GM12878 (cell line): Measurements from ENCODE around the gene RAD52. TPM values are rescaled to one million over a fixed set of nuclear protein-coding genes. Genes with fewer than 3 reads are reported as not detected.

Experiments used
- ATAC-seq: fragments of 200-7000 bp; cut with Tn5 transposase; 3 replicates; pipeline ENCODE4 v1.9.1; 2020; ENCODE audit warnings: mild to moderate bottlenecking, moderate library complexity
- BruUV-seq: library from RNA; stranded (reverse); fragments of 400-500 nt; replicated peaks from 2 replicates; lab custom pipeline; 2021; lab: Mats Ljungman, UMichigan
- CTCF ChIA-PET: fragments of 300-600 bp; sonication (Branson Sonifier 250); formaldehyde crosslinking; extraction: SDS; loops from one replicate; lab custom pipeline; 2021; ENCODE audit warnings: inconsistent platforms; lab: Yijun Ruan, JAX
- POLR2A ChIA-PET: fragments of 350-600 bp; formaldehyde crosslinking; extraction: SDS; loops from one replicate; lab custom pipeline; 2021; ENCODE audit warnings: inconsistent platforms; lab: Charles Lee
- RAD21 ChIA-PET: fragments of 300-600 bp; sonication (Branson Sonifier 250); formaldehyde crosslinking; loops from one replicate; lab custom pipeline; 2023; ENCODE audit warnings: antibody characterized with exemption; ENCODE audit not compliant: unreplicated experiment; lab: Charles Lee
- SMC1A ChIA-PET: fragments of 300-600 bp; sonication (Branson Sonifier 250); formaldehyde crosslinking; loops from one replicate; lab custom pipeline; 2023; ENCODE audit not compliant: unreplicated experiment, uncharacterized antibody; lab: Charles Lee
- DNase-seq: peaks from one replicate; pipeline ENCODE4 v3.0.0-alpha.2; 2011; ENCODE audit warnings: low read depth, low spot score
- FAIRE-seq: peaks from 3 replicates; lab custom pipeline; 2011; peaks lifted over from hg19 to GRCh38; lab: Jason Lieb, UNC
- H2AFZ ChIP-seq: 2 replicates; pipeline ENCODE4 v1.6.0; 2011; ENCODE audit warnings: low read depth, low read length, control low read depth; ENCODE audit not compliant: control insufficient read depth
- H3K27ac ChIP-seq: 2 replicates; pipeline ENCODE4 v1.5.1; 2011; ENCODE audit warnings: control low read depth; ENCODE audit not compliant: control insufficient read depth, insufficient read depth
- H3K27me3 ChIP-seq, 2 experiments: replicated peaks in 1 of 2; 2 replicates each; pipeline versions ENCODE4 v1.6.0 to v1.6.1; 2011; ENCODE audit warnings: low read length in 1 of 2; ENCODE audit not compliant: control insufficient read depth in 2 of 2, insufficient read depth in 2 of 2
- H3K36me3 ChIP-seq, 2 experiments: 2 replicates each; pipeline ENCODE4 v1.5.1; 2011; ENCODE audit warnings: low read length in 1 of 2; ENCODE audit not compliant: control insufficient read depth in 2 of 2, insufficient read depth in 2 of 2
- H3K4me1 ChIP-seq: 2 replicates; pipeline ENCODE4 v1.6.1; 2011; ENCODE audit warnings: mild to moderate bottlenecking, low read length, moderate library complexity, mixed read lengths; ENCODE audit not compliant: control insufficient read depth, insufficient read depth
- H3K4me2 ChIP-seq: 2 replicates; pipeline ENCODE4 v1.6.0; 2011; ENCODE audit warnings: control low read depth; ENCODE audit not compliant: control insufficient read depth, insufficient read depth
- H3K4me3 ChIP-seq: fragments of 200-600 bp; sonication (generic); 2 replicates; pipeline ENCODE4 v1.5.1; 2016
- H3K79me2 ChIP-seq: 2 replicates; pipeline ENCODE4 v1.6.0; 2011; ENCODE audit warnings: low read length; ENCODE audit not compliant: control insufficient read depth, insufficient read depth
- H3K9ac ChIP-seq: 2 replicates; pipeline ENCODE4 v1.8.0; 2011; ENCODE audit warnings: low read length, control low read depth, mixed read lengths; ENCODE audit not compliant: control insufficient read depth, insufficient read depth
- H3K9me3 ChIP-seq: replicated peaks from 3 replicates; pipeline ENCODE4 v1.5.1; 2011; ENCODE audit warnings: mild to moderate bottlenecking, low read length; ENCODE audit not compliant: control insufficient read depth, insufficient read depth
- H4K20me1 ChIP-seq: 2 replicates; pipeline ENCODE4 v1.6.0; 2011; ENCODE audit not compliant: control insufficient read depth, insufficient read depth
- BCLAF1 ChIP-seq: fragments of 450-650 bp; IDR thresholded peaks from 2 replicates; pipeline ENCODE4 v1.6.1; 2017; ENCODE audit warnings: antibody characterized with exemption, mild to moderate bottlenecking, moderate library complexity
- CBFB ChIP-seq: IDR thresholded peaks from 2 replicates; pipeline ENCODE4 v1.6.1; 2016; ENCODE audit warnings: antibody characterized with exemption, low read depth
- HDAC6 ChIP-seq: fragments of 200-600 bp; sonication (generic); IDR thresholded peaks from one replicate; pipeline ENCODE4 v1.8.0; 2017; ENCODE audit warnings: antibody characterized with exemption; ENCODE audit not compliant: unreplicated experiment
- KAT2A ChIP-seq: conservative IDR thresholded peaks from 2 replicates; pipeline ENCODE4 v1.6.1; 2011; ENCODE audit warnings: low read depth, low read length; ENCODE audit not compliant: control insufficient read depth
- KLF5 ChIP-seq: fragments of 450-650 bp; IDR thresholded peaks from 2 replicates; pipeline ENCODE4 v1.6.1; 2014; ENCODE audit warnings: mild to moderate bottlenecking; ENCODE audit not compliant: partially characterized antibody
- MTA2 ChIP-seq: fragments of 450-650 bp; IDR thresholded peaks from 2 replicates; pipeline ENCODE4 v1.6.1; 2016; ENCODE audit warnings: low read depth, mild to moderate bottlenecking, moderate library complexity
- MYC ChIP-seq: IDR thresholded peaks from 2 replicates; pipeline ENCODE4 v1.6.1; 2011; ENCODE audit warnings: mild to moderate bottlenecking, low read length, moderate library complexity, inconsistent platforms; ENCODE audit not compliant: insufficient read depth, insufficient replicate concordance, insufficient read length, severe bottlenecking
- NR2C1 ChIP-seq: fragments of 450-650 bp; IDR thresholded peaks from 2 replicates; pipeline ENCODE4 v1.6.1; 2017; ENCODE audit warnings: antibody characterized with exemption, mild to moderate bottlenecking, moderate library complexity
- PAX8 ChIP-seq: fragments of 450-650 bp; IDR thresholded peaks from 2 replicates; pipeline ENCODE4 v1.6.1; 2017; ENCODE audit warnings: mild to moderate bottlenecking, moderate library complexity
- SREBF2 ChIP-seq: IDR thresholded peaks from 2 replicates; pipeline ENCODE4 v1.6.1; 2012; ENCODE audit warnings: mild to moderate bottlenecking, low read length
- TCF12 ChIP-seq: IDR thresholded peaks from 2 replicates; pipeline ENCODE4 v1.6.1; 2011; ENCODE audit warnings: low read depth, mild to moderate bottlenecking, low read length
- WGBS: methylation state at CpG from one replicate; pipeline ENCODE4 v1.1.6; 2016; ENCODE audit warnings: low lambda C conversion rate; ENCODE audit not compliant: insufficient replicate concordance, insufficient coverage; ENCODE audit errors: missing lambda C conversion rate; 5-methylcytosine and 5-hydroxymethylcytosine counted together
- in situ Hi-C: fragments of 300-500 bp; cut with MboI; formaldehyde crosslinking; loops from 9 replicates; pipeline ENCODE4 v1.14.3; 2018; ENCODE audit warnings: mixed read lengths
- intact Hi-C: fragments of 100-400 bp; cut with micrococcal nuclease; formaldehyde crosslinking; loops from one replicate; pipeline ENCODE4 v1.14.2; 2022; ENCODE audit not compliant: unreplicated experiment
- polyA plus RNA-seq, 11 experiments: library from polyadenylated mRNA; depleted of rRNA in 4 of 11; unstranded in 6 of 11; stranded (reverse) in 5 of 11; fragments of >200 nt; fragmentation: Nextera tagmentation in 4 of 11; fragmentation: Illumina TruSeq in 1 of 11; extraction: Ambion mirVana in 4 of 11; extraction: Trizol in 1 of 11; gene quantifications; 1 replicate in 1 of 11; 2 replicates in 10 of 11; pipeline versions ENCODE4 v1.2.1 to v1.2.3, GENCODE V29; 2011 to 2016; ENCODE audit warnings: inconsistent platforms in 2 of 11, missing spikeins in 2 of 11, low read depth in 1 of 11
- total RNA-seq, 4 experiments: library from RNA; depleted of rRNA in 3 of 4; stranded (reverse); fragments of >200 nt in 3 of 4; fragmentation: Illumina TruSeq in 1 of 4; extraction: Trizol in 1 of 4; gene quantifications; 2 replicates each; pipeline versions ENCODE4 v1.2.1 to v1.2.3, GENCODE V29; 2013 to 2021

The RAD52 gene
- total and polyA plus RNA-seq, 10 of the 15 experiments (the other 5 are each of a cell fraction or from before 2014, with no cell fraction given), result 2.0 to 15.7 (median 8.9) TPM

GRCh38 chr12:907413-908185 lies 41.9 kb downstream of the RAD52 start:
- ChIA-PET CTCF (no interaction called here), RAD21 (no interaction called here), SMC1A (interaction anchor here (1.9 kb wide), 1 partner anchor 10 kb away, joined by 4 read pairs; no protein-coding TSS in a partner anchor), POLR2A (interaction anchor here (0.6 kb wide), 1 partner anchor 83 kb away, joined by 4 read pairs; no protein-coding TSS in a partner anchor)
- no peak overlapping the region for H3K9ac ChIP-seq
- ATAC-seq (no peak), FAIRE-seq (no peak), DNase-seq (no peak)
- in situ Hi-C loops, result no loop called here
- no peaks in the 10 kb centered on the region for H3K27me3 ChIP-seq
- H3K4me2 ChIP-seq, result no peak overlapping the region
- no TSS peak for BruUV-seq
- H3K4me3 ChIP-seq, result no peak overlapping the region
- H3K79me2 ChIP-seq, result no peaks in the 10 kb centered on the region; the same call in 1 of the 2 replicates
- WGBS, result 83% methylated on average over 16 of the region's 16 CpGs
- H2AFZ ChIP-seq, result no peak overlapping the region
- peaks cover 22 to 70% of the 10 kb centered on the region in 2 experiments for H3K36me3 ChIP-seq
- H3K27ac ChIP-seq, result no peak overlapping the region
- no peaks in the 10 kb centered on the region for H3K9me3 ChIP-seq
- H3K4me1 ChIP-seq, result no peaks in the 10 kb centered on the region
- H4K20me1 ChIP-seq, result no peaks in the 10 kb centered on the region
- TF ChIP-seq KLF5 (no peak), HDAC6 (no peak), MTA2 (no peak), TCF12 (no peak), CBFB (no peak), NR2C1 (no peak), SREBF2 (no peak), PAX8 (no peak), BCLAF1 (no peak), MYC (no peak), KAT2A (no peak)
- intact Hi-C loops, result no loop called here
